Effector CD8-positive, alpha-beta T cell (primary cell): ENCODE measurements around the gene TNFRSF19.

ENCODE experiments used
- DNase-seq: peaks from one replicate; lab custom pipeline; 2025; lab: John Stamatoyannopoulos, UW

Gene TNFRSF19

DNA sequence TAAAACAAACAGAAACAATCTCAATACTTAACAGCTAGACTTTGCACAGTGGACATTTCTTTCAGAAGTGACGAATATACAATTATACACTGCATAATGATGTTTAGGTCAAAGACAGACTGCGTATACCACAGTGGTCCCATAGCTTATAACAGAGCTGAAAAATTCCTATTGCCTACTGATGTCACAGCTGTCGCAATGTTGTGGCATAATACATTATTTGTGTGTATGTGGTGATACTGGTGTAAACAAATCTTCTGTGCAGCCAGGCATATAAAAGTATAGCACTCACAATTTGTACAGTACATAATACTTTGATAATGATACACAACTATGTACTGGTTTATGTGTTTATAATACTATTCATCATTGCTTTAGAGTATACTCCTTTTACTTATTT is 116.7 kb downstream of the TNFRSF19 start:
- no peak for DNase-seq

DNA sequence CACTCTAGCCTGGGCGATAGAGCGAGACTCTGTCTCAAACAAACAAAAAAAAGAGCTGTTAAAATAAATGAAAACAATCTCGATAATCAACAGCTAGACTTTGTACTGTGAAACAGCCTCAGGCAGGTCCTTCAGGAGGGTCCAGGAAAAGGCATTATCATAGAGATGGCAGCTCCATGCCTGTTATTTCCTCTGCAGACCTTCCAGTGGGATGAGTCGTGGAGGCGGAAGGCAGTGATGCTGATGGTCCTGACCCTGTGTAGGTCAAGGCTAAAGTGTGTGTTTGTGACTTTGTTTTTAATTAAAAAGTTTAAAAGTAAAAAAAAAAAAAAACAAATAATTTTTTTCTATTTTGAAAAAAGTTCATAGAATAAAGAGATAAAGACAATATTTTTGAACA is 117.4 kb downstream of the TNFRSF19 start:
- no peak for DNase-seq

DNA sequence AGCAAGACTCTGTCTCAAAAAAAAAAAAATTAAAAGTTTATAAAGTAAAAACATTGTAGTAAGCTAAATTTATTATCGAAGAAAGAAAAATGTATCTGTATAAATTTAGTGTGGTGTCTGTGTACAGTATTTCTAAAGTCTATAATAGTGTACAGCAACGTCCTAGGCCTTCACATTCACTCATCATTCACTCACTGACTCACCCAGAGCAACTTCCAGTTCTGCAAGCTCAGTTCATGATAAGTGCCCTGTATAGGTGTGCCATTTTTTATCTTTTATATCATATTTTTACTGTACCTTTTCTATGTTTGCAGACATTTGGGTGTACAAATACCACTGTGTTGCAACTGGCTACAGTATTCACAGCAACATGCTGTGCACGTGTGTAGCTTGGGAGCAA is 118.1 kb downstream of the TNFRSF19 start:
- no peak for DNase-seq

DNA sequence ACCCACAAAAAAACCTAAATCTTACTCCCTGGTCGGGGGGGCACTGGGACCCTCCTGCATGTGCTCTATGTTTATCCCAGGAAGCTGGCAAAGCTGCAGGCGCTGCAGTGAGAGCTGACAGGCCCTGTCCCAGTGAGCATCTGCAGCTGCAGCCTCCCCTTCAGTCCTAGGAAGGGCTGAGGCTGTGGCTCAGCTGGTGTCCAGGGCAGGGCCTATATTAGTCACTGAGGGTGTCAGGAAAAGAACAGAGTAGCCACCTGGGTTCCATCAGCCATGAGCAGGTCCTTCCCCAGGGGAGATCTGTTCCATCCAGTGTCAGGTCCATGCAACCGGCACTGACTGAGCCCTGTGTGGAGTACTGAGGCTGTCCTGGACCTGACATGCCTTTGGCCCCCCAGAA is 120.5 kb downstream of the TNFRSF19 start:
- DNase-seq, result no peak

DNA sequence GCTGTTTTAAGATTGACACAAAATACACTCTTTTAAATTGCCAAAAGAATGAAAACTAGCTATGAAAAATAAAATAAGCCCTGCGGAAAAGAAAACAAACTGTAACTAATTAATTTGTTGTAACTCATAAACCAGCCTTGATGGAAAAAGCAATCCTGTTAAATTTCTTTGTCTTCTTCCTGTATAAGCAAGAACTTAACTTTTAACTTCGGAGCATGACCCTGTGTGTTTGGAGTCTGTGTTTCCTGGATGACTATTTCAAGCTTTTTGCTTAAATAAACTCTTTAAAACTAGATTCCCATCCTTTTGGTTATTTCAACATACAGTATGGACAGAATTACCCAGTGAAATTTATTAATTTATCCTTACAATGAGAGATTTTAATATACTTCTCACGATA is 122.6 kb downstream of the TNFRSF19 start:
- no peak for DNase-seq

DNA sequence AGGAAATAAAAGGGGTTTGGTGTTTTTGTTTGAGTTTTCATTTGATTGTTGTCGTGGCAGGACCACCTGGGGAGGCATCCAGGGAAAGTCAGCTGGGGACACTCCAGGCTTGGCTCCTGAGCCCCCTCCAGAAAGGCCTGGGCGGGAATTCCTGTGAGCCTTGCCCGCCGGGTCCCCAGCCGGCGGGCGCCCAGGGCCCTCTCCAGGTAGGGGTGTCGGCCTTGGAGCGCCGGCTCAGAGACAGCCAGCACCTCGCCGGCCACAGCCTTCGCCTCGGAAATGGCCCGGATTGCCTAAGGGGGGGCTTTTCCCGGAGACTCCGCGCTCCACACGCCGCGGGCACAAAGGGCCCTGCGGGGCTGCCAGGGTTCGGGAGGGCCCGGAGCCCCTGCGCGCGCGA is 125.0 kb downstream of the TNFRSF19 start:
- DNase-seq, result no peak

DNA sequence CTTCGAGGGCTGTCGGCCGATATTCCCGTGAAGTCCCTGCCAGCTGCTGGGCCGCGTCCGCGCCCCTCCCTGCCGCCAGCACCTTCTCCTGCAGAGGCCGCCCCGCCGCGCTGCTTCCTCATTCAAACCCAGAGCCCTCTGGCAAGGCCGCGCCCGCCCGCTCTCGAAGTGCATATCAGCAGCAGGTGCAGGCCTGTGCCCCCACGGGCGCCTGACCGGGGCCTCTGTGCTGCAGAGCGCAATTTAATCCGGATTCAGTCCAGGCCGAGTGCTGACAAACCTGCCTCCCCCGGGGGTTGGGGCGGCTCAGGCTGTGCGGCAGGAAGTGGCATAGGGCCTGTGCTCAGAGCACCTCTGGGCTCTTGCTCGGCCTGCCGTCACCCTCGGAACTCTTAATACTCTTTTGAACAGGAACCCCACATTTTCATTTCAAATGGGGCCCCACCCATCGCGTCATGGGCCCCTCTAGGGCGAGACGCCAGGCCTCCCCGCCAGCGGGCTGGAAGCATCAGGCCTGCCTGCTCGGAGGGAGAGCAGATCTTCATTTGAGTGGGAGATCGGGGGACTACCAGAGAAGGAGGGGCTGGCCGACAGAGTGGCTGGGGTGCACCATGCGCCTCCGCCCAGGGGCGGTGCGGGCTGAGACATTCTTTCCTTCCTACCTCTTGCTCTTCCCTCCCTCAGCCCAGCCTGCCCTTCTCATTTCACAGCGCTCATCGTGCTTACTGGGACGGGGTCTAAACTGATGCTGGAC is 125.7 kb downstream of the TNFRSF19 start:
- peak; percentile 18 for DNase-seq

DNA sequence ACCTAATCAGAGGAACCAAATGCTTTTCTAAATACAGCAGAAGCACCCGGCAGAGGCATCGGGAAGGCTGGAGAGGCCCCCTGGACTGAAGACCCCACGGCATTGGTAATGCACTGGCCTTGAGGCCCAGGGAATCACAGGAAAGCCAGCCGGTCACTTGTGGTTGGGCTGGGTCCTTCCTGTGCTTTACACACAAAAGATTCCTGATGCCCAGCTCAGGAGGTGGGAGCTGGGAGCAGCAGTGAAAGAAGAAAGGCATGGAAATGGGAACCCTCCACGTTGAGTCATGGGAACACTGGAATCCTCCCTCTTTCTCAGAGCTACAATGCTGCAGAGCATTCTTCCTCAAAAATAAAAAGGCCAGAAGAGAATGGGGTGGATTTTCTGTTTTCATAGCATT is 126.4 kb downstream of the TNFRSF19 start:
- no peak for DNase-seq

DNA sequence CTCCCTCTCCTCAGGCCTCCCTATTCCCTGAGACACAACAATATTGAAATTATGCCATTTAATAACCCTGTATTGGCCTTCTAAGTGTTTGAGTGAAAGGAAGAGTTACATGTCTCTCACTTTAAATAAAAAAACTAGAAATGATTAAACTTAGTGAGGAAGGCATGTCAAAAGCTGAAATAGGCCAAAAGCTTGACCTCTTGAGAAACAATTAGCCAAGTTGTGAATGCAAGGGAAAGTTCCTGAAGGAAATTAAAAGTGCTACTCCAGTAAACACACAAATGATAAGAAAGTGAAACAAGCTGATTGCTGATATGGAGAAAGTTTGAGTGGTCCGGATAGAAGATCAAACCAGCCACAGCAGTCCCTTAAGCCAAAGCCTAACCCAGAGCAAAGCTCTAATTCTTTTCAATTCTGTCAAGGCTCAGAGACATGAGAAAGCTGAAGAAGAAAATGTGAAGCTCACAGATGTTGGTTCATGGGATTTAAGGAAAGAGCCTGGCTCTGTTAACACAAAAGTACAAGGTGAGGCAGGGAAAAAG is 127.6 kb downstream of the TNFRSF19 start:
- DNase-seq, result no peak

DNA sequence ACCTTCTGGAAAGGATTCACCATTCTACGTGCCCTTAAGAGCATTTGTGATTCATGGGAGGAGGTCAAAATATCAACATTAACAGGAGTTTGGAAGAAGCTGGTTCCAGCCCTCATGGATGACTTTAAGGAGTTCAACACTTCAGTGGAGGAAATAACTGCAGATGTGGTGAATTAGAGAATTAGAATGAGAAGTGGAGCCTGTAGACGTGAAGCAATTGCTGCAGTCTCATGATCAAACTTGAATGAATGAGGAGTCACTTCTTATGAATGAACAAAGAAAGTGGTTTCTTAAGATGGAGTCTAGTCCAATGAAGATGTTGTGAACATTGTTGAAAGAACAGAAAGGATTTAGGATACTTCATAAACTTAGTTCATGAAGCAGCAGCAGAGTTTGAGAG is 129.1 kb downstream of the TNFRSF19 start:
- no peak for DNase-seq

DNA sequence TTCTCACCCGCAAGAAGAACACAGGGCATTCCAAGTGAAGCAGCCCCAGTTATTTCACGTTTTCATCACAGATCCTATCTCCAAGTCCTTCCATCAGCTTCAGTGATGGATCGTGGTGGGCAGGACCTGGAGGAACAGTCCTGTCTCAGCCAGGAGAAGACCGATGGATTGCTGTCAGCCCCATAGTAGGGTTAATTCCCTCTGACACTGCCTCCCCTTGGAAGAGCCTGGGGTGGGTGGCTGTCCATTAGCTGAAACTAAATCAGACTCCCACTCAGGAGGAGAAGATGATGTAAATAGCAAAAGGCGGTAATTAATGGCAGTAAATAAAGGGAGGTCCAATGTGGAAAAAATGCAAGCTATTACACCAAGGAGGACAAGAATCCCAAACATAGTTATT is 131.0 kb downstream of the TNFRSF19 start:
- no peak for DNase-seq

DNA sequence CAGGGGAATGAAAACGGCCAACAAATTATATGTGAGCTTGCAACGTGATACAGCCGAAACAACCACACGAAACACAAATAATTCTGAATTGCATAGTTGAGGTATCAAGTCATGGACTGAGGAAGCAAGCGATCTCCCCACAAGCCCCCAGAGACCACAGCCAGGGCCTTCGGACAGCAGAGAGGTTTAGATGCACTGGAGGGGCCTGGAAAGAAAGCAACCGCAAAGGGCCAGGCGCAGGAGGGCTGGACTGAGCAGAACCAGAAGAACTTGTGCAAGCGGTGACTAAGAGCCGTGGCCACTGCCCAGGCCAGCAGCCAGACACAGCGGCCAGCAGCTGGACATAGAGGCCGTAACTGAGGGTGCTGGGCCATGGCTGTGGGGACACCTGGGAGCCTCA is 131.4 kb downstream of the TNFRSF19 start:
- DNase-seq, result no peak

DNA sequence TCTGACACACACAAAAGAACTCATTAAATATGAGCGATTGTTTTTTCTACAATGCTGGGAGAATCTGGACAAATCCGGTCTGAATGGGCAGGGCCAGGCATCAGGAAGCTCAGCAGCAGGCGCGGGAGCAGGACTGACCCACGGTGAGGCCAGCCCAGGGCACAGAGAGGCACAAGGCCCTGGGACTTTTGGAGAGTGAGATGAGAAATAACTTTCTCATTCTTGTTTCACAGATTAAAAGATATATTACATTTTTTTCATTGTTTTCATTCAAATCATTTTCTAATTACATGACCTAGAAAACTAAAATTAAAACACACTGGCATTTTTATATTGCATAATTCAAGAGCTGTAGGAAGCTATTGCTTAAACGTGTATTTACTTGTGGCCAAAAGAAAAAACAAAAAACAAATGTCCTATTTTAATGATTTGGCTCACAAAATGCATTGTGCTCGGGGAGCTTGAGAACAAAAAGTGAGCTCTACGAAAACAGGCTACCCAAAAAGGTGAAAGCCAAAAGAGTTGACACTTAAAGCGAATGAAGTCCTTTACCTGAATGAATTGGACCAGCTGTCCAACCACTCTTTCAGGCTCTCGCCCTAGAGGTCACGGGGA is 133.1 kb downstream of the TNFRSF19 start:
- DNase-seq, result no peak

DNA sequence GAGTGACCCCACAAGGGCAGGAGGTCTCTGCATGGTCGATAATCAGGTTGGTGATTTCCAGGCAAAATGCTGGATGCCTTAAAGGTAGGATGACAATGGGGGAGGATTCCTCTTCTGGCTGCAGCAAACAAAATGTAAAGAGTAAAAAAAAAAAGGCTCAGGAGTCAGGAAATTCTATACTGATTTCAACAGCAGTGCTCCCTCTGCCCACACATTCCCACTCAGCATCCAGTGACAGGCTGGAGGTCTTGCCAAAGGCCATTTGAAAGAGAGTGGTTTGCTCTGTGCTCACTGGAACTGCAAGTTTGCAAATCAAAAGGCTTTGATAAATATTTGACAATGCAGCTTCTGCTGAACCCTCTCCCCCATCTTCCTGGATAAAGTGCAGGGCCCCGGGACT is 135.4 kb downstream of the TNFRSF19 start:
- no peak for DNase-seq

DNA sequence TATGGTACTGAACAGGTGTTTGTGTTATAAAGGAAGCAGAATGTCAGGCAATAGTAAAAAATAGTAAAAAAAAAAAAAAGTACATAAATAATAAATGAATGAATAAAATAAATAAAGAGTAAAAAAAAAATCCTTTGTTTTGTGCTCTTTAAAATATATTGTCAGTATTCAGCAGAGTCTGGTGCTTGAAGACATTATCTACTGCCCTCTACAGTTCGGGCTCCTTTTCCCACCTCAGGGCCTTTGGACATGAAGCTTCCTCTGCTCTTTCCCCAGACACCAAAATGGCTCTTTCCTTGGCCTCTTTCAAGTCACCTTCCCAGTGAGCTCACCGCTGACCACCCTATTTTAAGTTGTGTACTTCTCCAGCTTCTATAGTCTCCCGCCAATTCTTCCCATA is 137.5 kb downstream of the TNFRSF19 start:
- DNase-seq, result no peak

DNA sequence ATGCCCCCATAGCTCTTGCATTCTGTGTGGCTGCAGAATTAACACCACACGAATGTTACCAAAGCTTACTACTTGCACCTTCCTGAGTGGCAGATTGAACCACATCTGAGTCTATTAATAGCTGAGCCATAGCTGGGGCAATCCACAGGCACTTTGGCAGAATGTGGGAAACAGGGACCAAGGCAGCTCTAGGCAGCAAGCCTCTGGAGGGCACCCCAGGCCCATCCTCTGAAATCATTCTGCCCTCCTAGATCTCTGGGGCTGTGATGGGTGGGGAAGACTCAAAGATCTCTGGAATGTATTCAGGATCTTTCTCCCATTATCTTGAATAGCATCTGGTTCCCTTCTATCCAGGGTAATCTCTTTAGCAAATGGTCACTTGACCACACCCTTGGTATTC is 139.3 kb downstream of the TNFRSF19 start:
- DNase-seq, result no peak

DNA sequence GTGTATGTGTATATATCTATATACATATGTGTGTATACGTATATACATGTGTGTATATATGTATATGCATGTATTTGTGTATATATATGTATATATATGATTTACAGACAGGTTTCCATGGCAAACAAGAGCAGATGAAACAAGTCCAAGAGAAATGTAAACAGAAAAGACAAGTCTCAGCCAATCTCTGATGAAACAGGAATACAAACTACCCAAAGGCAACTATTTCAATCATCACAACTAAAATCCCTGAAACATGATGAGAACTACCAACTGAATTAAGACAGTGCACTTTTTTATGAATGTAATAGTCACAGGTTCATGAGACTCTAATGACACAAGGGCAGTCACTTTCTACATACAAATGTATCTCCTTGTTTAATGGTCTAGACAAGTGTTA is 140.2 kb downstream of the TNFRSF19 start:
- DNase-seq, result no peak

DNA sequence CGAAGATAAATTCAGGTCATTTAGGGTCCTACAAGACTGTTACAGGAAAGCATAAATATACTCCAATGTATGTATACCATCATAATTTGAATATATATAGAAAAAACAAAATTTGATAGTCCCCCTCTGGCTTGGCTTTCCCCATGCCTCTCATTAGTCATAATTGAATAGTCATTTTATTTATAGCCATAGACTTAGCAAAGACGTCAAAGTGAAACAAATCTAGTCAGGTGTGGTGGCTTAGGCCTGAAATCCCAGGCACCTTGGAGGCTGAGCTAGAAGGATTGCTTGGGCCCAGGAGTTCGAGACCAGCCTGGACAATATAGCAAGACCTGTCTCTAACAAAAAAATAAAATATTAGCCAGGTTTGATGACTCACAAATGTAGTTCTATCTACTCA is 141.1 kb downstream of the TNFRSF19 start:
- DNase-seq, result no peak

DNA sequence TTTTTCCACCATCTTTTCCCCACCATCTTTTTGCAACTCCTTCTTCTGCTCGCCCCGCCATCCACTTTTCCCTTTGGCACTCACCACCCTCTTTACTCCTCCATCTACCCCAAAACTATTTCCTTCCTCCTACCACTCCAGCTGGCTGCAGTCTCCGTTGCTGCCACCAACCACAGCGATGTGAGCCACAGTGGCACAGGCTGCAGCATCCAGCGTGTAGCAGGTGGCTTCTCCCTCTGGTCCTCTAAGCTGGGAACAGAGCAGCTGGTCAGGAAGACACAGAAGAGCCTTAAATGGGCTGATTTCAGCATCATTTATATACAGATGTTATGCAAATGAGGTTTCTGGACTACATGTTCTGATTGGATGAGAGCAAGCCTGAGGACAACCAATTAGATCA is 144.5 kb downstream of the TNFRSF19 start:
- no peak for DNase-seq

DNA sequence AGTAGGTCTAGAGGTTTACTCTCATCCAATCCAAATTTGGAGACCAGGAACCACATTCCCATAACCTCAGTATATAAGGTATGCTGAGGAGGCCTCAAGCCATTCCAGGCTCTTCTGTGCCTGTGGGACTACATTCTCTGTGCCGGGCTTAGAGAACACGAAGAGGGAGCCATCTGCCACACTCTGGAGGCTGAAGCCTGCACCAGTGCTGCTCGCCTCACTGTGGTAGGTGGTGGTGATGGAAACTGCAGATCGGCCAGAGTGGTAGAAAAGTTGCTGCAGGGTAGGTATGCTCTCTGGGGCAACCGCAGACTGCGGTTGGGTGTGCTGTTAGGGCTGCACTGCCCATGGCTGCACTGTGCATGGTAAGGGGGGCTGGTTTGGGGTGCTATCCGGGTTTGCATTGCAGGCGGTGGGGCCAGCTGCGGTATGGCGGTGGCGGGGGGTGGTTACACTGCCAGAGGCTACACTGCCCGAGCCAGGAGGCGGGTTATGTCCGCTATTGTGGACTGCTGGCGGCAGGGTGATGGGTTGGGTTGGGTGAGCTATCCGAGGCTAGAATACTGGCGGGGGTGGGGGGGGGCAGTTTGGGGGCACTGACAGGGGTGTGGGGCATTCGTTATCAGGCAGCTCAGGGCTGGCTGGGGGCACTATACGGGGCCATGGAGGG is 145.0 kb downstream of the TNFRSF19 start:
- DNase-seq, result no peak

DNA sequence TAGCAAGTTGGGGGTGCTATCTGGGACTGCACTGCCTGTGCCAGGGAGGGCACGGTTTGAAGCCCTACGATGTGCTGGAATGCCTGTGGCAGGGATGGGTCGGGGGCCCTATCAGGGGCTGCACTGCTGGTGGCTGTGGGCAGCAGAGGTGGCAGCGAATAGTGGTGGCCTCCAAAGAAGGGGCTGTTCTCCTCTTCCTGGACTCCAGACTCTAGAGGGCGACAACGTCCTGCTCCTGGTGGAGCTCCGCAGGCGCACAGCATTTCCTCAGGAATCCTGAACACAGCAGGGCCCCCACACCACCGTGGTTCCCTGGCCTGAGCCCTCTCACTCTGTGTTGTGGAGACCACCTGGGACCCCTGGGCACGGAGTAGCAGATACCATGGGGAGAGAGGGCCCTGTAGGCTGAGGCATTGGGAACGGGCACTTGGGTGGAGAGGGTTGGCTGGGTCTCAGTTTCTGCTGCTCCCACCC is 145.6 kb downstream of the TNFRSF19 start:
- no peak for DNase-seq

DNA sequence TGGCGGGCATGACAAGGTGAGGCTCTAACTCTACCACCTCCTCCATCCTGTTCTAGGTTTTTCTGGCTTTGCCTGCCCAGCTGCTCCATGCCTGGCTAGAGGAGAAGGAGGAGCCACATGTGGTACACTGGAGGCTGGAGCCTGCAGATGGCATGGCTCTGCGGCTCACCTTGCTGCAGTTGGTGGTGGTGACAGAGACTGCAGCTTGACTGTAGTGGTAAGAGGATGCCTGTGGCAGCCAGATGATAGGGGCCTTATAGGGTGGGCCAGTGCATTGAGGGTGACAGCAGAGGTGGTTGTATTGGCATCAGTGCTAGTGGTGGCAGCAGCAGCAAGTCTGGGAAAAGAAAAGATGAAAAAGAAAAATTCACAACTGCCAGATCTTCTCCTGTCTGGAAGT is 146.2 kb downstream of the TNFRSF19 start:
- no peak for DNase-seq

DNA sequence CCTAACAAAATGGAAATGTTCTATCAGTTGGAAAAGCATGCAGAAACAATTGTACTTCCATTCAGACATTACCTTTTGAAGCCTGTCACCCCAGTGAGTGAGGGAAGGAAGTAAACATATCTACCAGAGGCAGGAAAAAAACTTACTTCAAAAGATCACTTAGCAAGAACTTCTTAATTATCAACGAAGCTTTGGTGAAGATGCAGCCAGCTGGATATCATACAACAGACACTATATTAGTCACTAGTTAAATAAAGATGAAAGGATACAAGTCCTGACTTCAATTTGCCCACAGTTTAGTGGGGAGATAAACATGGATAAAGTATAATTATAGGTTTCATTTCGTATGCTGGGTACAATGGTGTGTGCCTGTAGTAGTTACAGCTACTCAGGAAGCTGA is 148.8 kb downstream of the TNFRSF19 start:
- no peak for DNase-seq
